22Rv1 (cell line): ENCODE data around the gene TRIM56.
"Not testable (repeated sequence)": the region's sequence is repeated elsewhere in the genome, so short reads cannot be mapped to it uniquely, and the experiment has no call there.

Experiments used
- H3K27ac ChIP-seq: fragments of 450-650 bp; 2 replicates; pipeline ENCODE4 v1.5.1; 2017
- CTCF ChIP-seq: fragments of 450-650 bp; IDR thresholded peaks from 2 replicates; pipeline ENCODE4 v1.5.1; 2017; ENCODE audit warnings: mild to moderate bottlenecking
- ZFX ChIP-seq: fragments of 450-650 bp; IDR thresholded peaks from 2 replicates; pipeline ENCODE4 v1.6.1; 2017; ENCODE audit warnings: antibody characterized with exemption, borderline replicate concordance

TRIM56 gene

GRCh38 chr7:101087334-101088068 lies 2.2 kb downstream of the TRIM56 start:
- TF ChIP-seq CTCF (no peak), ZFX (no peak)
- no peak overlapping the region for H3K27ac ChIP-seq

DNA sequence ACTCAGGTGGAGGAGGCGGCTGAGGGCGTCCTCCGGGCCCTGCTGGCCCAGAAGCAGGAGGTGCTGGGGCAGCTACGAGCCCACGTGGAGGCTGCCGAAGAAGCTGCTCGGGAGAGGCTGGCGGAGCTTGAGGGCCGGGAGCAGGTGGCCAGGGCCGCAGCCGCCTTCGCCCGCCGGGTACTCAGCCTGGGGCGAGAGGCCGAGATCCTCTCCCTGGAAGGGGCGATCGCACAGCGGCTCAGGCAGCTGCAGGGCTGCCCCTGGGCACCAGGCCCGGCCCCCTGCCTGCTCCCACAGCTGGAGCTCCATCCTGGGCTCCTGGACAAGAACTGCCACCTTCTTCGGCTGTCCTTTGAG lies 2.8 kb downstream of the TRIM56 start:
- TF ChIP-seq ZFX = no peak
- no peak for TF ChIP-seq CTCF
- no peak overlapping the region for H3K27ac ChIP-seq

DNA sequence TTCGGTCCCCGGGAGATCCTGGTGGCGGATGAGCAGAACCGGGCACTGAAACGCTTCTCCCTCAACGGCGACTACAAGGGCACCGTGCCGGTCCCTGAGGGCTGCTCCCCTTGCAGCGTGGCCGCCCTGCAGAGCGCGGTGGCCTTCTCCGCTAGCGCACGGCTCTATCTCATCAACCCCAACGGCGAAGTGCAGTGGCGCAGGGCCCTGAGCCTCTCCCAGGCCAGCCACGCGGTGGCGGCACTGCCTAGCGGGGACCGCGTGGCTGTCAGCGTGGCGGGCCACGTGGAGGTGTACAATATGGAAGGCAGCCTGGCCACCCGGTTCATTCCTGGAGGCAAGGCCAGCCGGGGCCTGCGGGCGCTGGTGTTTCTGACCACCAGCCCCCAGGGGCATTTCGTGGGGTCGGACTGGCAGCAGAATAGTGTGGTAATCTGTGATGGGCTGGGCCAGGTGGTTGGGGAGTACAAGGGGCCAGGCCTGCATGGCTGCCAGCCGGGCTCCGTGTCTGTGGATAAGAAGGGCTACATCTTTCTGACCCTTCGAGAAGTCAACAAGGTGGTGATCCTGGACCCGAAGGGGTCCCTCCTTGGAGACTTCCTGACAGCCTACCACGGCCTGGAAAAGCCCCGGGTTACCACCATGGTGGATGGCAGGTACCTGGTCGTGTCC lies 3.7 kb downstream of the TRIM56 start:
- TF ChIP-seq ZFX = no peak
- TF ChIP-seq CTCF = no peak
- no peak overlapping the region for H3K27ac ChIP-seq

GRCh38 chr7:101089876-101090275 lies 4.6 kb downstream of the TRIM56 start:
- H3K27ac ChIP-seq = no peak overlapping the region
- TF ChIP-seq CTCF = no peak
- no peak for TF ChIP-seq ZFX

- not testable (repeated sequence) for H3K27ac ChIP-seq
Measured at GRCh38 chr7:101092266-101092905, 7.1 kb downstream of the TRIM56 start.

DNA sequence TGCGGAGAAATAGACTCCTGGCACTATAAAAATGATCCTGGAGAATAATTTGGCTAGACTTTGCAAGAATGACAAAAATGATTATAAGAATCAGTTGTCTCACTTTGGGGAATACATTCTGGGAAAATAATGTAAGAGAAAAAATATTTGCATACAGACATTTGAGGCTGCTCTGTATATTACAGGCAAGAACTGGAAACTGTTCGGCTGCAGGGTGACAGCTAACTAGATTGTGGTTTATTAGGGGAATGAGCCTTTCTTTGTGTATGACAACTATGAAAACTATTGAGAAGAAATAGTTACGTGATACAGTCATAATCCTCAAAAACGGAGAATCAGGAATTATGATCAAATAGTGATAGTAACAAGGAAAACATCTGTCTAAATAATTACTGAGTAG lies 8.6 kb downstream of the TRIM56 start:
- no peak for TF ChIP-seq ZFX

DNA sequence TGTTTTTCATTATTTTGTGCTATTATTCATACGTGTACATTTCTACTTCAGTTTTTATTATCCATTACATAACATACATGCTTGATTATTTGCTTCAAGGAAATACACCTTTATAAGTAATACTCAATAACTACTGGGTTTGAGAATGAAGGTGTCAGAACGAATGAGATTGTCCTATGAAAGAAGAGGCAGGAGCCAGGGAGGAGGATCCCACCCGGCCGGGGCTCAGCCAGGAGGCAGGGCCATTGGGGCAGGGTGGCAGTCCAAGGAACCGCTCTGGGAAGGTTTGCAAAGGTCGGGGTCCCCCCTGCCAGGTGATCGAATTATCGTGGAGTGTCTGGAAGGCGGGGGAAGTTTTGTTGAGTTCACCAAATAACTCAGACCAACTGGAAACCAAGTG lies 9.1 kb downstream of the TRIM56 start:
- no peak overlapping the region for H3K27ac ChIP-seq

More for the DNA sequence above, 8.6 kb downstream of the TRIM56 start:
- H3K27ac ChIP-seq = no peak overlapping the region

More for the DNA sequence above, 9.1 kb downstream of the TRIM56 start:
- TF ChIP-seq ZFX = no peak
- TF ChIP-seq CTCF = no peak
